Activated T-cell treated with anti-CD3 and anti-CD28 coated beads for 4 hours (primary cell): ENCODE results near the gene TXNRD2.

ENCODE experiments used
- DNase-seq: peaks from one replicate; pipeline ENCODE4 v3.0.0-alpha.2; 2020

Gene TXNRD2

DNA sequence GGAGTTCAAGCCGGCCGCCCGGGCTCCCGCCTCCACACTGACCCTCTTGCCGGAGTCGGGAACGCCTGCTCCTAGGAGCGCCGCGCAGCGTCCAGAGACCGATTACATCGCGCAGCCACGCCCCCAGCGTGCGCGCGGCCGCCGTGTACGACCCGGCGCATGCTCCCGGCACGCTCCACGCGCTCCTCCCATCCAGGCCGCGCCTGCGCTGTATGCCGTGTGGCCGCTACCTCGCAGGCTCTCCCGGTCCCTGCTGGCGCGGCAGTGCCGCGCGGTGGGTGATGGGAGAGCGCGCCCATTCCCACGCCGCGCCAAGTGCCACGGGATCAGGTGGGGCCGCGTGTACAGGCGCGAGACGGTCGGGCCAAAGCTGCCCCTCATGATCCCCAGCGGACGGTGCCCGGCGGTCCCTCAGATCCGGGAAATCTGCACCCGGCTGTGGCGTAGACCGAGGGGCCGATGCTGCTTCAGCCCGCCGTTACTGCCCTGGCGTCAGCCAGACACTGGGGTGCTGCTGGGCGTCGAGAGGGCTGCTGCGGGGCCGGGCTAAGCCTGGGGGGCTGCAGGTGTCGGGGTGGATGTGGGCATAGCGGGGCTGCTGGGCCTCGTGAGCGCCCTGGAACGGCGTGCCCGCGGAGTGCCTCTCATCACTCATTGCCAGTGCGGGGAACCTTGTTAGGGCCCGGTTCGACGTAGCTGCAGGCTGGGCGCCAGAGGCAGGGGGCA, 86.7 kb downstream of the TXNRD2 start, which contains the start of the genes GNB1L and RTL10:
Gene GNB1L, minus strand, starts transcription at position 97 of the 726 bp plus-strand sequence. CDS start 33,519 bp downstream, outside the sequence.
Gene RTL10, minus strand, starts transcription at position 97 of the 726 bp plus-strand sequence. CDS start 2,613 bp downstream, outside the sequence.
- peak; percentile 92 for DNase-seq

DNA sequence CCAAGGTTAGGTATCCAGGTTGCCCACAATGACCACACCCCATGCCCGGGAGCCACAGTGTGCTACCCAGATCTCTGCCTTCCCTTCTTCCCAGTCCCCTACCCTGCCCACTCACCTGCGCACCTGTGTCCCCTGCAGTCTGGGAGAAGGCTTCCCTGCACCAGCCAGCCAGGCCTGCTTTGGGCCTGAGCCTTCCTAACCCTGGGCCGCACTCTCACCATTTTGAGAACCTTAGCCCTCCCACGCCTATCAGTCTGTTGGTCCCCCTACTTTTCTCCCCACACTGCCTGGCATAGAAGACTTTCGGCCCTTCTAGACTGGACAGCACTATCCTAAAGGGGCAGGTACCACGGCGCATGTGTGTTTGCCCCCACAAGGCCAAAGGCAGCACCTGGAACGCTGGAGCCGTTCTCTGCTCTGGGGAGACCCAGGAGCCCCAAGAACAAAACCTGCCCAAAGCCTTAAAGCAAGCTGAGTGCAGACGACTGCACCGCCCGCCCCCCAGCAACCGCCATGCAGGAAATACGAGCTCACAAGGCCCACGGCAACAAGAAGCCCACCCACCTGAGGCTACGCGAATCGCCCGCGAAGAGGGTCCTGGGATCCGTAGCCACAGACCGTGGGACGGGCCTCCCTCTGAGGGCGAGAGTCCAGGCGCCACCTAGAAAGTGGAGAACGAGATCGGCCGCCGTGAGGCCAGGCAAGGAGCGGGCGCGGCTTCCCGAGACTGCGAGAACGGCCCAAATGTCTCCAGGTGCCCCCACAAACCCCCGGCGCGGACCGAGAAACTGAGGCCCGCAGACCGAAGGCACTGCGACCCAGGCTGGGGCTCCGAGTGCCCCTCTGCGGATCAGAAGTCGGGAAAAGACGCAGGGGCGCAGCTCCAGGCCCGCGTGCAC, 87.5 kb downstream of the TXNRD2 start:
- no peak for DNase-seq

DNA sequence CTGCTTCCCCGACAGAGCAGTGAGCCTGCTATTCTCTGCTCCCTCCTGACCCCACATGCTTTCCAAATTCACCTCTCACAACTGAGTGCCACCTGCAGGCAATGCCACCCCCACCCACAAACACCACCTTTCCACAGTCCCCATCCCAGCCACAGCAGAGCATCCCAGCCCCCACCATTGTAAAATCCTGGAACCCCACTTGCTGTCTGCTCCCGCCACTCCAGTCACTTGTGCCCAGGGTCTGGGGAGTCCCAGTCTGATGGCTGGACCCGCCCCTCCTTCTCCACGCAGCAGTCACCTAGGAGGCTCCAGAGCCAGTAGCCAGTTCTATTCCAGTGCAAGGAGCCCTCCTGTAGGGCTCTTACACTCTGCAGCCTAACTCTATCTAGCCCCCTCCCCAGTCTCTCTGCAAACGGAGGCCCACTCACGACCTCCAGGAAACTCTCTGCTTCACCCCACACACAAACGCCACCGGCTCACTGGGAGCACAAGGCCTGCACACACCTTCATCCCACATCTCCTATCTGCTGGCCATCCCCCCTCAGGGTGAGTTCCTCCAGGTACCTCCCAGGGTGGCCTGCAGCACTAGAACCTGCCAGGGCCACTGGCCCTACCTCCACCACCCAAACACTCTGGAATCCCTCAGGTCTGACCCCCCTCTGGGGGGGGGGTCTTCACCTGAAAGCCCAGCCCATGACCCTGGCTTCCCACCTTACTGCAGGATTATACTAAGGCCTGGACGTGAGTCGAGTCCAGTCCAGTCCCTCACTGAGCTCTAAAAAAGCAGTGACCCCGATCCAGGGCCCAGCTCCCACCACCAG, 88.3 kb downstream of the TXNRD2 start:
- DNase-seq = no peak

DNA sequence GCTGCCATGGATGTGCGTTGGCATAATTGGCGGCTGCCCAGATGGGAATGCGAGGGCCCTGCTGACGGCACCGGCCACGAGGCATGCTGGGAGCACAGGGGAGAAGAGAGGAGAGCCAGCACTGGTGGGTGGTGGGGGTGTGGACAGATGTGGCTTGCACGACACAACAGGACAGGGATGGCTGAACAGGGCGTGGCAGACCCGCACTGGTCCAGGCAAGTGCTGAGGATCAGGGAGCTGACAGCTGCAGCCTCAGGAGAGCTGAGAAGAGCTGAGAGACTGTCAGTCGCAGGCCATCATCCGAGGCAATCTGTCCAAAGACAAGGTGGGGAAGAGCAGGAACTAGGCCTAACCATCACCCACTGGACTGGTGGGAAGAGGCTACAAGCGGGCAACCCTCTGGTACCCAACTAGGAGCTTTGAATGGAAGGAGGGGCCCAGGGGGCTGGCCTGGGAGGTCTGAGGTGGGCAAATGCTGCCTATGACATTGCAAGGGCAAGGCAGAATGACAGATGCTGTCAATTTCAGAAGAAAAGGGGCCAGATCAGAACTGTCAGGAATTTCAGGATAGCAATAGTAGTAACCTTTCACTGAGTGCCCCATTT, 89.3 kb downstream of the TXNRD2 start:
- DNase-seq = no peak

GRCh38 chr22:19851291-19852176, 90.1 kb downstream of the TXNRD2 start:
- no peak for DNase-seq

- DNase-seq = no peak
These were observed 90.9 kb downstream of the TXNRD2 start for GRCh38 chr22:19850763-19851109.

GRCh38 chr22:19849835-19850762, 91.5 kb downstream of the TXNRD2 start:
- DNase-seq = no peak

GRCh38 chr22:19848298-19849224, 93.1 kb downstream of the TXNRD2 start:
- no peak for DNase-seq

GRCh38 chr22:19847345-19847632, 94.3 kb downstream of the TXNRD2 start:
- DNase-seq = no peak

- no peak for DNase-seq
These were observed 94.8 kb downstream of the TXNRD2 start for GRCh38 chr22:19846620-19847344.

GRCh38 chr22:19845054-19845722, 96.4 kb downstream of the TXNRD2 start:
- DNase-seq = no peak

DNA sequence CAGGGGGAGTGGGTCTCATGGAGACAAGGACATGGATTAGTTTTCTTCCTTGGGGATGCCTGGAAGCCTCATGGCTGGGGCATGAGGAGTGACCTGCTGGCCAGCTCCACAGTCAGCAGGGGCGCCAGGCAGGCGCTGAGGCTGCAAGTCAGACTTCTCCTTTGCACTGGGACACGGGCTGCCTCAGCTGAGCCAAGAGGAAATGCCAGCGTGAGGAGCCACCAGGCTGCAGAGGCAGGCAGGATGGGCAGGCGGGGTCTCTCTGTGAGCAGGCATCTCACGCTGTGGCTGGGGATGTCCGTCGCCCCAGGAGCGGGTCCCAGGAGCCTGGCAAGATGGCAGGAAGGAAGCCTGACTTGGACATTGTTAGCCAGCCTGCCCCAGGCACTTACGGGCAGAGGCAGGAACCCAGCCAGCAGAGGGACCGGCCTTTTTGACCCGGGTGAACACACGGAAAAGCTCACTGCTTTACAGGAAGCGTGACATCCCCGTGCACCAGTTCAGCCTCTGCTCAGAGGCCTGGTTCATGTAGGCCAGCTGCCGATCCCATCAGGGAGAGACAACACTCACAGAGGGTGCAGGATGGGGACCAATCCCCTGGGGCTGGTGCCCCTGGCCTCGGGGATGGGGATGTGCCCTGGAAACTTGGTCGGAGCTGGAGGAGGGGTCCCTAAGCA, 97.1 kb downstream of the TXNRD2 start:
- no peak for DNase-seq

- no peak for DNase-seq
These were observed 97.7 kb downstream of the TXNRD2 start for GRCh38 chr22:19843857-19844376.

DNA sequence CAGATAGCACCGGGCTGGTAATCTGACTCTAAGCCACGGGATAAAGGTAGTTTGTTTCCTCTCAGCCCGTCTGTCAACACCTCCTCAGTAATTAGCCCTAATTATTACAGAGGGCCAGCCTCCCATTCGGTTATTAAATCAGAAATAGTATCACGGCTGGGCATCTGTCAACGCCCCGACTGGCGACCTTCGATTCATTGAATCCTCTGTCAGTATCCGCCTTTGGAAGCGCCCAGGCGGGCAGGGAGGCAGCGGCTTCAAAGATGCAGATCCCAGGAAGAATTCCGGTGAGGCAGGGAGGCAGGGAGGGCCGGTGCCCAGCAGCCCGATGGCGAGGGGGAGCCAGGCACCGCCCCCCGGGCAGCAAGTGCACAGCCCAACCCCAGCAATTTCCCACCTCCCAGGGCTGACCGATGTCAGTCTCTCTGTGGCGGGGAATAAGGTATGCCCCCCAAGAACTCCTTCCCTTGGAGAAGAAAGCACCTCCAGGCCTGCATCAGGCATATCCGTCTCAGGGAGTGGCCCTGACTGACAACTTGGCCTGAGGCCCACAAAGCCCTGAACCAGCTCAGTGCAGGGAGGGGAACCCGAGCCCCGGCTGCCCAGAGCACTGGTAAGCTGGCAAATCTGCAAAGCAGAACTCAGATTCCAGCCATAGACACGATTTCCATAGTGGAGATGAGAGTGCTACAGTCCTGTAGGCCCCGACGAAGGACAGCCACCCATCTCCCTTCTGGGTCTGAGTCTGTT, 98.3 kb downstream of the TXNRD2 start:
- no peak for DNase-seq

DNA sequence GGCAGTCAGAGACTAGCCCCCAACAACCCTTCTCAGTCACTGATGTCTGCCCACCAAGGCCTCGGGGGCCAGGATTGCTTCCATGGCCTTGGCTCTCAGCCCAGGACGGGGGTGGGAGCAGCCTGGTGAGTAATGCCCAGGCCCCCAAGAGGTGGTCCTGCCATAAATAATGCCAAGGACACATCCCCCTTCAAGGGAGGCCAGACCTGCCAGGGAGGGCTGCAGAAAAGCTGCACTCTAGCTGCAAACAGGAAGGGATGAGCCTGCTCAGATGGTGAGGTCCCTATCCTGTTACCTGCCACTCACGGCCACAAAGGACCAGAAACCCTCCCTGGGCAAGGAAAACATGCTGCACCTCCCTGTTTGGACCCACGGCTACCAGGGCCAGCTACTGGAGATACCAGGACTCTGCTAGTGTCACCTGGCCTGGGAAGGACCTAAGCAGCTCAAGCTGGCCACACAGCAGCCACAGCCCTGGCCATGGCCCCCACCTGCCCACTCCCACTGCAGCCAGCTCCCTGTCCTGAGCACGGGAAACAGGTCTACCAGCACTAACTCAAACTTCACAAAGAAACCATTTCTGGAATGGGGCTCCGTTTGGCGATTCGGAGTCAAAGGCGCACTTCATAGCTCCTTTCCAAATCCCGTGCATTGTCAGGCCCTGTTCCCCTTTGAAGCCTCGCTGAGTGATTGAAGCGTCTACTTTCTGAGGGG, 99.1 kb downstream of the TXNRD2 start:
- DNase-seq = no peak
